ENCODE measurements around the gene STX3. TPM values are rescaled to one million over a fixed set of nuclear protein-coding genes. Genes with fewer than 3 reads are reported as not detected.
A peak's percentile ranks its signal among the peaks of the same experiment; 100 is the strongest.

Gene STX3
- total RNA-seq, 2 experiments from 2014 or later: 5.4 to 5.5 TPM

DNA sequence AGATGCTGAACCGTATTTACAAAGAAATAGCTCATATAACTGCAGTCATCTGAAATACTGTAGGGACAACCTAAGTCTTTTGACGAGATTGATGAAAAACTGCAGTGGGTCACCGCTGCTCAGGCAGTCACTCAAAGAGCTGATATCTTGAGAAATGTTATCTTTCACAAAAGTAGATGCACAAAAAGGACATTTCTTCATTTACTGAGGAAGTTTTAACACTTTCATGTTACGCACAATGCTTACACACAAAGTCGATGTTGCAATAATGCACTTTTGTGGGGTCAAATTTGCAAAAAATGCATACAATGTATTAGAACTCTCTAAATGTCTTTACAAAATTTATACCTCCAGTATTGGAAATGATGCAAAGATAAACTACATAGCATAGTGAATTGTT is 25.3 kb upstream of the STX3 start:
- DNase-seq: no peak
- no peaks in the 10 kb centered on the region for H3K27me3 Mint-ChIP-seq (ENCODE audit: low read depth)
- no peaks in the 10 kb centered on the region for H3K4me1 Mint-ChIP-seq (ENCODE audit: low read depth)
- H3K27ac Mint-ChIP-seq: no peak overlapping the region
- H3K4me3 Mint-ChIP-seq: no peak overlapping the region
- H3K9me3 Mint-ChIP-seq: no peaks in the 10 kb centered on the region
- intact Hi-C loops (cut with micrococcal nuclease): no loop called here
- CTCF ChIA-PET: interaction anchor here (1.0 kb wide), 1 partner anchor 18 kb away, joined by 4 read pairs; no protein-coding TSS in a partner anchor
- H3K36me3 Mint-ChIP-seq (ENCODE audit: low read depth): no peaks in the 10 kb centered on the region

DNA sequence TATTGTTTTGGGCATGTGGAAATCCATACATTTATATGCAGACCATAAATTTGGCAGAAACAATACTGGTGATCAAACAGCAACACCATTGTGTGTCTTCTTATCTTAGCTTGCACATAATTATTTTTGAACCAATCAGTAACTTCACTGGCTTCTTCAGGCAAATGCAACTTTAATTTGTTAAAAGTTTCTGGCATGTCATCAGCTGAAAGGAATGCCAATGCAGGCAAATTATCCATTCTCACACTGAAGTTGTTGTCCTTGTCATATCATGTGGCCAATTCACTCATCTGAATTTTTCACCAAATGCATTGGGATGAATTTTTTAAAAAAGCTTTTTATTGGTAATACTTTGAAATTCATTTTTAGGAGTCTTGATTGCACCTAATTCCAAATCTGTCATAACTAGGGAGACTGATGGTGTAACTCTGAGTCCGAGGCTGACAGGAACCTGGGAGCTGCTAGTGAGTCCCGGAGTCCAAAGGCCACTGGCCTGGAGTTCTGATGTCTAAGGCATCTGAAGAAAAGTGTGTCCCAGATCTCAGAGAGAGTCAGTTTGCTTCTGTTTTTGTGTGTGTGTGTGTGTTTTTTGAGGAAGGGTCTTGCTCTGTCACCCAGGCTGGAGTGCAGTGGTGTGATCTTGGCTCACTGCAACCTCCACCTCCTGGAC is 24.1 kb upstream of the STX3 start:
- intact Hi-C loops (cut with micrococcal nuclease): no loop called here
- CTCF ChIA-PET: interaction anchor here (1.0 kb wide), 1 partner anchor 17 kb away, joined by 4 read pairs; no protein-coding TSS in a partner anchor

DNA sequence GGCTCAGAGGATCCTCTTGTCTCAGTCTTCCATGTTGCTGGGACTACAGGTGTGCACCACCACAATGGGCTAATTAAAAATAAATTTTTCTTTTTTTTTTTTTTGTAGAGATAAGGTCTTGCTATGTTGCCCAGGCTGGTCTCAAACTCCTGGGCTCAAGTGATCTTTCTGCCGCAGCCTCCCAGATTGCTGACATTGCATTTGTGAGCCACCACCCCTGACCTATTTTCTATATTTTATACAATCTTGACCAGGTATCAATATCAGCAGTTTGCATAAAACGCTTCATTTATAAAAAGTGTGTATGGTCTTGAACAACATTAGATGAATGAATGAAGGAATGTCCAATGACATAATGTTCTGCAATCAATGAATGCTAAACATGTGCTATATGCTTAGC is 9.1 kb upstream of the STX3 start:
- CTCF ChIA-PET: interaction anchor here (1.6 kb wide), 1 partner anchor 8 kb away, joined by 3 read pairs; no protein-coding TSS in a partner anchor
- Mint-ChIP-seq H3K27me3 (ENCODE audit: low read depth) (peaks cover 15% of the 10 kb centered on the region), H3K27ac (no peak overlapping the region), H3K4me1 (ENCODE audit: low read depth) (no peaks in the 10 kb centered on the region), H3K9me3 (no peaks in the 10 kb centered on the region), H3K4me3 (no peak overlapping the region), H3K36me3 (ENCODE audit: low read depth) (no peaks in the 10 kb centered on the region)
- intact Hi-C loops (cut with micrococcal nuclease): no loop called here
- DNase-seq: no peak

More for the DNA sequence above, 24.1 kb upstream of the STX3 start:
- Mint-ChIP-seq H3K27me3 (ENCODE audit: low read depth) (no peaks in the 10 kb centered on the region), H3K27ac (no peak overlapping the region), H3K4me1 (ENCODE audit: low read depth) (no peaks in the 10 kb centered on the region), H3K9me3 (no peaks in the 10 kb centered on the region), H3K4me3 (no peak overlapping the region), H3K36me3 (ENCODE audit: low read depth) (no peaks in the 10 kb centered on the region)
- DNase-seq: no peak

DNA sequence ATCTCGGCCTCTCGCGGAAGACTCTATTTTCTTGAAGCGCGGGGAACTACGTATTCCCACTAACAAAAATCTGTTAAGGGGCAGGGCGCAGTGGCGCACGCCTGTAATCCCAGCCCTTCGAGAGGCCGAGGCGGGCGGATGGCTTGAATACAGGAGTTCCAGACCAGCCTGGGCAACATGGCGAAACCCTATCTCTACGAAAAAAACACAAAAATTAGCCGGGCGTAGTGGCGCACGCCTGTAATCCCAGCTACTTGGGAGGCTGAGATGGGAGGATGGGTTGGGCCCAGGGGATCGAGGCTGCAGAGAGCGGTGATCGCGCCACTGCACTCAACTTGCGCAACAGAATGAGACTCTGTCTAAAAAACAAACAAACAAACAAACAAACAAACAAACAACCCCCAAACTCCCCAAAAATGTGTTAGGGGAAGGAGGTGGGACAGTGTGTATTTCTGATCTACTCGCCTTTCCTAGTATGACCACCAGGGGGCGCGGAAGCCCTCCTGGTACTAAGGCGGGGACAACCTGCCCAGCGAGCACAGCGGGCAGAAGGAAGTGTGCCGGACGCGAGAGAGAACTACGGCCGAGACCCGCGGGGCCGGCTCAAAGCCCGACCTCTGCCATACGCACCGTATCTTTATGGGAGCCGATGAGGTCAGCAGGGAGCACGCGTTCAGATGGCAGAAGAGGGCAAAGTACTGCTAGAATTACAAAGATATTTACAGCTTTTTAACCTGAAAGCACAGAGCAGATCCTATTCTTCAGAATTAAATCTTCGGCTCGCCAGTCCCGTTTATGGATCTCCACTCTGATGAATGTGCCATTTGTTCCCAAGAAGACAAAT is 1.3 kb upstream of the STX3 start:
- H3K27me3 Mint-ChIP-seq (ENCODE audit: low read depth): peaks cover 4% of the 10 kb centered on the region
- peak overlapping the region; percentile 48 for H3K27ac Mint-ChIP-seq
- intact Hi-C loops (cut with micrococcal nuclease): loop anchor here (1.0 to 10.0 kb wide), 11 partner anchors 18 to 1611 kb away; partner anchors contain the start of genes CYB561A3, MRPL16, PATL1 and TMEM138
- H3K4me1 Mint-ChIP-seq (ENCODE audit: low read depth): peaks cover 9% of the 10 kb centered on the region
- H3K36me3 Mint-ChIP-seq (ENCODE audit: low read depth): no peaks in the 10 kb centered on the region
- H3K9me3 Mint-ChIP-seq: no peaks in the 10 kb centered on the region
- CTCF ChIA-PET: interaction anchor here (0.6 to 5.7 kb wide), 16 partner anchors 9 to 288 kb away, joined by 3 to 66 read pairs (median 4); no protein-coding TSS in a partner anchor
- peak overlapping the region; percentile 94 for H3K4me3 Mint-ChIP-seq
- peak; percentile 90 for DNase-seq

DNA sequence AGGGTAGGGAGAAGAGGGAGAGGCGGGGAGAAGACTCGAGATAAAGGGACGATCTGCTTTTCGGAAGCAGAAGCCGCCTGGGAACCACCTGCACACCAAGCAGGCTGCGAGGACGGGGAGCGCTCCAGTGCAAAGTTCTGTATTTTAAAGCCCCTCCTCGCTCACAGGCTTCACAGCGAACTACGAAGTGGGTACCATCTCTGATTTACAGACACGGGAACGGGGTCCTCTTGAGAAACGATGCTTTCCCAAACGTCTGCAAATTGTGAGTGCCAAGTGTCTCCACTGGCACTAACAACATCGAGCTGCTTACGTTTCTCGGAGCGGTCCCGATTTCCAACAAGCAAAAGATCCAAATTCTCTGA is 700 bp upstream of the STX3 start:
- intact Hi-C loops (cut with micrococcal nuclease): loop anchor here (1.0 to 10.0 kb wide), 11 partner anchors 18 to 1610 kb away; partner anchors contain the start of genes CYB561A3, MRPL16, PATL1 and TMEM138
- H3K27ac Mint-ChIP-seq: no peak overlapping the region
- H3K4me3 Mint-ChIP-seq: peak overlapping the region; percentile 94
- no peaks in the 10 kb centered on the region for H3K9me3 Mint-ChIP-seq
- DNase-seq: peak; percentile 47
- CTCF ChIA-PET: interaction anchor here (0.6 to 5.7 kb wide), 11 partner anchors 9 to 218 kb away, joined by 3 to 66 read pairs (median 5); no protein-coding TSS in a partner anchor
- no peaks in the 10 kb centered on the region for H3K36me3 Mint-ChIP-seq (ENCODE audit: low read depth)
- peaks cover 9% of the 10 kb centered on the region for H3K4me1 Mint-ChIP-seq (ENCODE audit: low read depth)
- H3K27me3 Mint-ChIP-seq (ENCODE audit: low read depth): no peaks in the 10 kb centered on the region

DNA sequence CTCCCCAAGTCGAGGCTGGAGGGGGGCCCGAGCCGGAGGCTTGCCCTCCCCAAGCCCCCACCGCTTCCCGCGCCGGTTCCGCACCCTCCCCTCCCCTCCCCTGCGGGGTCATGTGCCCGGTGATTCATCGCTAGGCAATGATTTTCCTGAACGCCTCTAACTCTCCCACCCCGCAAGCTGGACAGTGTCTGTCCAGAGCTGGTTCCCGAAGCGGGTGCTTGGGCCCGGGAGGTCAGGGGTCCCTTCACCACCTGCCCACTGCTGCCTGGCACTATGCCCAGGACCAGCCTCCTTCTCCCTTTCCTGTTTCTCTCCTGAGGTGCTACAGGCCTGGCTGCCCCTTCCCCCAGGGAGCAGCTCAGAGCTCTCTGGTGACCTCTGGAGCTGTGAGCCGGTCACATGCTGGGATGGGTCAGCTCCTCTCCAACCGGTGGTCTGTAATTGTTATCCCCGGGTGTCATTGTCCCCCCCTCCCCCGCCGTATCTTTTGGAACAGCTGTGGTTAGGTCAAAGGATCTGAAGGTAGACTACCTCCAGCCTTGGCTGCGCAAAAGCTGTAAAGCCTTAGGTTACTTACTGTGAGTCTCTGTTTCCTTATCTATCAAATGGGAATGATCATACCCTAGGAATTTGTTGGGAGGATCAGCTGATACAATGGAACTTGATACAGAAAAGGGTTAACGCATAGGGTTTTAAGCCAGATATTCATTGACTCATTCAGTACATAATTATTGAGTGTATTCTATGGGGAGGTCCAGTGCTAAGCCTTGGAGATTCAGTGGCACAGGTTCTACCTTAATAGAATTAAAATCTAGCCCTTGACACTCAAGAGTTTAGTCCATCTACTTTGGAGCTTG is 753 bp downstream of the STX3 start:
- peak; percentile 63 for DNase-seq
- H3K4me1 Mint-ChIP-seq (ENCODE audit: low read depth): peaks cover 9% of the 10 kb centered on the region
- intact Hi-C loops (cut with micrococcal nuclease): loop anchor here (10.0 kb wide), 1 partner anchor 1609 kb away; the partner anchor contains the start of genes CYB561A3 and TMEM138
- H3K27me3 Mint-ChIP-seq (ENCODE audit: low read depth): no peaks in the 10 kb centered on the region
- H3K4me3 Mint-ChIP-seq: peak overlapping the region; percentile 75
- no peak overlapping the region for H3K27ac Mint-ChIP-seq
- CTCF ChIA-PET: interaction anchor here (0.7 to 5.7 kb wide), 10 partner anchors 9 to 218 kb away, joined by 3 to 66 read pairs (median 4); no protein-coding TSS in a partner anchor
- H3K9me3 Mint-ChIP-seq: no peaks in the 10 kb centered on the region
- no peaks in the 10 kb centered on the region for H3K36me3 Mint-ChIP-seq (ENCODE audit: low read depth)

DNA sequence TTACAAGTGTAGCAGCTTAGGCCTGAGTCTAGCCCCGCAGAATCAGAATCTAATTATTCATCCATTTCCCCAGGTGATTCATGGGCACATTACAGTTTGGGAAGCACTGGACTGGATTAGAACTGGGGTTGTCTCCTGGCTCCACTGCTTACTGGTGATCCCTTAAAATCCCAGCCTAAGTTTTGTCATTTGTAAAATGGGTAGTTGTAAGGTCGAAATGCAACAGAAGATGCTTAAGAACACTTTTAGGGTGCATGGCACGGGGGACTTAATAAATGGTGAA is 1.3 kb downstream of the STX3 start:
- Mint-ChIP-seq H3K36me3 (ENCODE audit: low read depth) (no peaks in the 10 kb centered on the region), H3K4me1 (ENCODE audit: low read depth) (peaks cover 9% of the 10 kb centered on the region), H3K27me3 (ENCODE audit: low read depth) (no peaks in the 10 kb centered on the region), H3K4me3 (no peak overlapping the region), H3K9me3 (no peaks in the 10 kb centered on the region), H3K27ac (no peak overlapping the region)
- CTCF ChIA-PET: interaction anchor here (0.9 to 5.7 kb wide), 7 partner anchors 9 to 51 kb away, joined by 3 to 66 read pairs (median 7); no protein-coding TSS in a partner anchor
- DNase-seq: no peak
- intact Hi-C loops (cut with micrococcal nuclease): loop anchor here (10.0 kb wide), 1 partner anchor 1608 kb away; the partner anchor contains the start of genes CYB561A3 and TMEM138

DNA sequence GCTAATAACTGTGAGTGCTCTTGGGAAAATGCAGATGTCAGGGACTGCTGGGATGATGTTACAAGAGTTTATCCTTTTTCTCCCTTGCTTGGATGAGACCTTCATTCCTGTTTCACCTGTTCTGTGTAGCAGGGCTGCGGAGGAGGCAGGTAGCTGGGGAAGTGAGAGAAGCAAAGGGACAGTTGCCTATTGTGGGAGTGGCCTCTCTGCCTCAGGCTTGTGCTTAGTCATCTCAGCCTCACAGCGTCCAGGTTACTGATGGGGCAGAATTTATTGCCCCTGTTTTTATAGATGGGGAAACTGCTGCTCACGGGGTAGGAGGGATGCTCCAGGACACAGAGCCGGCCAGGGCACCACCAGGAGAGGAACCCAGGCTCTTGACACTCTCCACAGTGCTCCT is 1.7 kb downstream of the STX3 start:
- Mint-ChIP-seq H3K9me3 (no peaks in the 10 kb centered on the region), H3K4me1 (ENCODE audit: low read depth) (peaks cover 9% of the 10 kb centered on the region), H3K27me3 (ENCODE audit: low read depth) (no peaks in the 10 kb centered on the region), H3K27ac (no peak overlapping the region), H3K4me3 (no peak overlapping the region), H3K36me3 (ENCODE audit: low read depth) (no peaks in the 10 kb centered on the region)
- intact Hi-C loops (cut with micrococcal nuclease): loop anchor here (10.0 kb wide), 1 partner anchor 1608 kb away; the partner anchor contains the start of genes CYB561A3 and TMEM138
- CTCF ChIA-PET: interaction anchor here (4.1 to 5.7 kb wide), 2 partner anchors 15 to 43 kb away, joined by 25 to 66 read pairs; no protein-coding TSS in a partner anchor
- no peak for DNase-seq

DNA sequence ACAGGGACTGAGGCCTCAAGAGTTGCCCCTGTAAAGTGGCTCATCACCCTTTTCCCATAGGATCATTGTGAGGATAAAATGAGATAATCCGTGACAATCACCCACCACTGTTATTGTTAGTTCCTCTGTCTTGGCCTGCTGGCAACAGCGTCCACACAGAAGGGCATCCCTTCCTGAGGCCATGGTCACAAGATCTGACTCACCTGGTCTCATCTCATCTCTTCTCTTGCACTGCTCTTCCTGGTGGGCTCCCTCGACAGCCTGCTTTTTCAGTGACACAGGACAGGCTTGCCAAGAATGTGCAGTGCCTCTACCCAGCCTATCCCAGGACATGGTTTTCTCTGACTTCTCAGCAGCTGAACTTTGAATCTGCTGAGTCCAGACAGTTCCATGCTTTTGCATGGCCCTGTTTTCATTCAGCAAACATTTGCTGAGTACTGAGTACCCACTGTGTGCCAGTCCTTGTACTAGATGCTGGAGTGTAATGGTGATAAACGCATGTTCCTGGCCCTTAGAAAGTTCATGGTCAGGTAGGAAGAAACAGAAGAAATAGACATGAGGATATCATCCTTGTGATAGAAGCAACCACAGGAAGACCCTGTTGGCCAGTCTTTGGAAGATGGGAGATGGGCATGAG is 3.3 kb downstream of the STX3 start:
- Mint-ChIP-seq H3K9me3 (no peaks in the 10 kb centered on the region), H3K36me3 (ENCODE audit: low read depth) (no peaks in the 10 kb centered on the region), H3K4me3 (no peak overlapping the region), H3K27me3 (ENCODE audit: low read depth) (no peaks in the 10 kb centered on the region), H3K4me1 (ENCODE audit: low read depth) (peaks cover 9% of the 10 kb centered on the region), H3K27ac (no peak overlapping the region)
- CTCF ChIA-PET: no interaction called here
- no peak for DNase-seq
- intact Hi-C loops (cut with micrococcal nuclease): loop anchor here (10.0 kb wide), 1 partner anchor 1606 kb away; the partner anchor contains the start of genes CYB561A3 and TMEM138

DNA sequence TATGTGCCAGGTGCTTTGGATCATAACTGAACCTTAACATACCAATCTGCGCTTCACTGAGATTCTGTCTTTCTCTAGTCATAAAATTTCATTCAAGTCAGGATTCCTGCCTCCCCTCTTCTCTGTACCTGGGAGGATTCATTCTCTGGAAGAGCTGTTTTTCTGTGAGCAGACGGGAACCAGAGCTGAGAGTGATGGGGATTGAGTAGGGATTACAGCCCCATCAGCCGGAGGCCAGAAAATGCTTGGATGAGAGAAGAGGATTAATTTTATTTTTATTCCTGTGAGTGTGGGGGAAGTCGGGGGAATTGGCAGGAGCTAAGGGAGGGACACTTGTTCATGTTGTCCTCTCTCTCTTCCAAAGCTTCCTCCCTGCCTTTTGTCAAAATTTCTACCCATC is 4.7 kb downstream of the STX3 start:
- CTCF ChIA-PET: interaction anchor here (0.6 to 1.6 kb wide), 3 partner anchors 26 to 399 kb away, joined by 3 to 4 read pairs (median 3); no protein-coding TSS in a partner anchor
- no peak for DNase-seq
- peaks cover 10% of the 10 kb centered on the region for H3K4me1 Mint-ChIP-seq (ENCODE audit: low read depth)
- intact Hi-C loops (cut with micrococcal nuclease): loop anchor here (10.0 kb wide), 1 partner anchor 1605 kb away; the partner anchor contains the start of genes CYB561A3 and TMEM138
- no peaks in the 10 kb centered on the region for H3K9me3 Mint-ChIP-seq
- no peaks in the 10 kb centered on the region for H3K36me3 Mint-ChIP-seq (ENCODE audit: low read depth)
- no peak overlapping the region for H3K27ac Mint-ChIP-seq
- no peaks in the 10 kb centered on the region for H3K27me3 Mint-ChIP-seq (ENCODE audit: low read depth)
- no peak overlapping the region for H3K4me3 Mint-ChIP-seq

DNA sequence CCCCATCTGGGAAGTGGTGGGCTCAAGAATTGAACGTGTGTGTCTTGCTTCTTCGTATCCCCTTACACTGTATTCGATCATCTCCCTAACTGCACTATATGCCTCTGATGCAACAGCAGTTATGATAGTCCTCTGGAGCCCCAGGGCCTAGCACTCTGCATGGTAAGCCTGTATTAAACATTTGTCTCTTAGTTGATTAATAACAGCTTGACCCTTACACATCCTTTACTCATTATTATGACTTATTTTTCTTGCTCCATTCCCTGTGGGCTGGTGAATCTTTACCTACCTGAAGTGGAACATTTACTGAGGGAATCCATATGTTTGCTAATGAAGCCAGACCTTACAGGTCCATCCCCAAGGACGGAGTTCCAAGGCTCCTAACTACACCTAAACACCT is 5.6 kb downstream of the STX3 start:
- H3K4me1 Mint-ChIP-seq (ENCODE audit: low read depth): peaks cover 13% of the 10 kb centered on the region
- no peak for DNase-seq
- H3K4me3 Mint-ChIP-seq: no peak overlapping the region
- H3K9me3 Mint-ChIP-seq: no peaks in the 10 kb centered on the region
- H3K27me3 Mint-ChIP-seq (ENCODE audit: low read depth): no peaks in the 10 kb centered on the region
- no peak overlapping the region for H3K27ac Mint-ChIP-seq
- CTCF ChIA-PET: interaction anchor here (1.6 kb wide), 1 partner anchor 49 kb away, joined by 4 read pairs; no protein-coding TSS in a partner anchor
- H3K36me3 Mint-ChIP-seq (ENCODE audit: low read depth): no peaks in the 10 kb centered on the region
- intact Hi-C loops (cut with micrococcal nuclease): no loop called here

Measured in activated naive CD4-positive, alpha-beta T cell treated with anti-CD3 and anti-CD28 coated beads for 36 hours (primary cell).